GM23248 (cell line): ENCODE results near the gene ZBTB7C. TPM values are rescaled to one million over a fixed set of nuclear protein-coding genes. Genes with fewer than 3 reads are reported as not detected.

Source experiments
- DNase-seq: peaks from one replicate; pipeline ENCODE4 v3.0.0-alpha.2; 2015
- H2AFZ ChIP-seq: fragments of 200-600 bp; sonication (generic); 2 replicates; pipeline ENCODE4 v1.6.1; 2016; ENCODE audit warnings: antibody characterized with exemption
- H3F3A ChIP-seq: fragments of 200-600 bp; sonication (generic); 2 replicates; pipeline ENCODE4 v1.6.1; 2016; ENCODE audit warnings: mild to moderate bottlenecking, antibody characterized with exemption, mixed run types; ENCODE audit not compliant: insufficient read depth
- H3K27ac ChIP-seq: fragments of 200-600 bp; sonication (generic); 2 replicates; pipeline ENCODE4 v1.5.1; 2016; ENCODE audit warnings: mild to moderate bottlenecking
- H3K27me3 ChIP-seq: fragments of 200-600 bp; sonication (generic); replicated peaks from 2 replicates; pipeline ENCODE4 v1.6.1; 2016; ENCODE audit warnings: mild to moderate bottlenecking; ENCODE audit not compliant: insufficient read depth
- H3K36me3 ChIP-seq: fragments of 200-600 bp; sonication (generic); 2 replicates; pipeline ENCODE4 v1.6.1; 2016; ENCODE audit warnings: low read depth, mild to moderate bottlenecking
- H3K4me1 ChIP-seq: fragments of 200-600 bp; sonication (generic); 2 replicates; pipeline ENCODE4 v1.6.1; 2016; ENCODE audit warnings: mild to moderate bottlenecking; ENCODE audit not compliant: insufficient read depth
- H3K4me2 ChIP-seq: fragments of 200-600 bp; sonication (generic); one replicate; pipeline ENCODE4 v1.6.1; 2016; ENCODE audit warnings: mild to moderate bottlenecking; ENCODE audit not compliant: unreplicated experiment
- H3K4me3 ChIP-seq: fragments of 200-600 bp; sonication (generic); 2 replicates; pipeline ENCODE4 v1.5.1; 2016; ENCODE audit warnings: mild to moderate bottlenecking
- H3K79me2 ChIP-seq: fragments of 200-600 bp; sonication (generic); 2 replicates; pipeline ENCODE4 v1.6.1; 2016; ENCODE audit warnings: mild to moderate bottlenecking; ENCODE audit not compliant: insufficient read depth
- H3K9ac ChIP-seq: fragments of 200-600 bp; sonication (generic); 2 replicates; pipeline ENCODE4 v1.6.1; 2016; ENCODE audit warnings: mild to moderate bottlenecking
- H3K9me2 ChIP-seq: fragments of 200-600 bp; sonication (generic); 2 replicates; pipeline ENCODE4 v1.6.1; 2016; ENCODE audit warnings: mixed run types, mild to moderate bottlenecking, moderate library complexity; ENCODE audit not compliant: insufficient read depth
- H3K9me3 ChIP-seq: fragments of 200-600 bp; sonication (generic); one replicate; pipeline ENCODE4 v1.6.1; 2017; ENCODE audit warnings: low read depth
- H4K20me1 ChIP-seq: fragments of 200-600 bp; sonication (generic); 2 replicates; pipeline ENCODE4 v1.6.0; 2016; ENCODE audit not compliant: insufficient read depth
- EZH2 ChIP-seq: fragments of 200-600 bp; sonication (generic); IDR thresholded peaks from 2 replicates; pipeline ENCODE4 v1.6.1; 2018; ENCODE audit warnings: antibody characterized with exemption, mild to moderate bottlenecking; ENCODE audit not compliant: insufficient read depth, poor library complexity, severe bottlenecking
- EZH2phosphoT487 ChIP-seq: fragments of 200-600 bp; sonication (generic); IDR thresholded peaks from 2 replicates; pipeline ENCODE4 v1.6.1; 2018; ENCODE audit warnings: antibody characterized with exemption, moderate library complexity, mild to moderate bottlenecking, low read depth; ENCODE audit not compliant: insufficient read depth
- WGBS, 2 experiments: methylation state at CpG; one replicate each; pipeline ENCODE4 v1.1.6; 2015 to 2017; ENCODE audit warnings: low lambda C conversion rate in 2 of 2, low coverage in 1 of 2; ENCODE audit errors: missing lambda C conversion rate in 2 of 2; 5-methylcytosine and 5-hydroxymethylcytosine counted together
- in situ Hi-C: fragments of 300-500 bp; cut with MboI; formaldehyde crosslinking; loops from 2 replicates; pipeline ENCODE4 v1.15.0; 2020
- polyA plus RNA-seq: library from polyadenylated mRNA; unstranded; fragments of >200 nt; fragmentation: Nextera tagmentation; extraction: Ambion mirVana; gene quantifications from 2 replicates; pipeline ENCODE4 v1.2.1, GENCODE V29; 2016
- total RNA-seq: library from RNA; depleted of rRNA; stranded (reverse); fragments of >200 nt; shearing (Covaris generic); gene quantifications from 2 replicates; pipeline ENCODE4 v1.2.3, GENCODE V29; 2014

Gene ZBTB7C
- total and polyA plus RNA-seq, 2 experiments from 2014 or later: not detected

- no peak overlapping the region for H3K4me2 ChIP-seq
- TF ChIP-seq EZH2: no peak
- no peak for TF ChIP-seq EZH2phosphoT487
- H3K27me3 ChIP-seq: peaks cover 14% of the 10 kb centered on the region; the same call in 1 of the 2 replicates
- no peak overlapping the region for H3K9ac ChIP-seq
- no peak for DNase-seq
- H3K9me2 ChIP-seq: no peaks in the 10 kb centered on the region; the same call in 1 of the 2 replicates
- H3K36me3 ChIP-seq: no peaks in the 10 kb centered on the region
- no peaks in the 10 kb centered on the region for H3K4me1 ChIP-seq
- no peak overlapping the region for H3K27ac ChIP-seq
- no peaks in the 10 kb centered on the region for H3K79me2 ChIP-seq
- H3K4me3 ChIP-seq: no peak overlapping the region
- WGBS, 2 experiments: 84 to 86% methylated on average over 5 of the region's 5 CpGs
- in situ Hi-C loops: no loop called here
- no peaks in the 10 kb centered on the region for H3K9me3 ChIP-seq
- H3F3A ChIP-seq: no peaks in the 10 kb centered on the region
- H2AFZ ChIP-seq: no peak overlapping the region
- H4K20me1 ChIP-seq: no peaks in the 10 kb centered on the region
These were observed 45.0 kb downstream of the ZBTB7C start for GRCh38 chr18:48364146-48364545.

GRCh38 chr18:48363175-48363574 lies 46.0 kb downstream of the ZBTB7C start:
- no peaks in the 10 kb centered on the region for H3F3A ChIP-seq
- no peak overlapping the region for H3K4me2 ChIP-seq
- no peak overlapping the region for H3K27ac ChIP-seq
- H3K9ac ChIP-seq: no peak overlapping the region
- no peak for DNase-seq
- no peak overlapping the region for H3K4me3 ChIP-seq
- H3K9me2 ChIP-seq: no peaks in the 10 kb centered on the region
- H3K4me1 ChIP-seq: no peaks in the 10 kb centered on the region
- 21 to 23% methylated on average over 3 of the region's 3 CpGs for WGBS, 2 experiments
- no peak for TF ChIP-seq EZH2phosphoT487
- no peak for TF ChIP-seq EZH2
- no peaks in the 10 kb centered on the region for H3K36me3 ChIP-seq
- in situ Hi-C loops: no loop called here
- H3K27me3 ChIP-seq: peaks cover 10% of the 10 kb centered on the region; the same call in 1 of the 2 replicates
- no peak overlapping the region for H2AFZ ChIP-seq
- H4K20me1 ChIP-seq: no peaks in the 10 kb centered on the region
- no peaks in the 10 kb centered on the region for H3K9me3 ChIP-seq
- no peaks in the 10 kb centered on the region for H3K79me2 ChIP-seq

DNA sequence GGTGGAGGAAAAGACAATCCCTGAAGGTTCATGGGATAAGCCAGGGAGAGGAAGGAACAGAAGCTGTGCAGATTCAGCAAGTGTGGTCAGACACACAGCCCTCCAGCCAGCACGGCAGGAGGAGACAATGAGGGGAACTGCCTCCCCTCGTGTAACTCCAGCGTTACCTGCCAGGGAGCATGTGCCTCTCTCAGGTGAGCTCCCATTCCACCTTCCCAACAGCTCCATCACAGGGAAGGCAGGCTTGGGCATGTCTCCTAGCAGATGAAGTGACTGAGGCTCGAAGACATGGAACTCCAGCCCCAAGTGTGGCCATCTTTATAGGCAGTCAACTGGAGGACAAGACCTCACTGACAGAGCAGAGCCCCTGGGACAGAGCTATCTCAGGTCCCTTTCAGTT lies 47.4 kb downstream of the ZBTB7C start:
- H3K27me3 ChIP-seq: peaks cover 10% of the 10 kb centered on the region; the same call in 1 of the 2 replicates
- no peaks in the 10 kb centered on the region for H3K9me2 ChIP-seq
- H3K36me3 ChIP-seq: no peaks in the 10 kb centered on the region
- H2AFZ ChIP-seq: no peak overlapping the region
- in situ Hi-C loops: no loop called here
- 47 to 71% methylated on average over 4 of the region's 4 CpGs for WGBS, 2 experiments
- H4K20me1 ChIP-seq: no peaks in the 10 kb centered on the region
- DNase-seq: no peak
- no peaks in the 10 kb centered on the region for H3K9me3 ChIP-seq
- no peaks in the 10 kb centered on the region for H3F3A ChIP-seq
- H3K4me2 ChIP-seq: no peak overlapping the region
- H3K4me1 ChIP-seq: no peaks in the 10 kb centered on the region
- no peaks in the 10 kb centered on the region for H3K79me2 ChIP-seq
- no peak overlapping the region for H3K27ac ChIP-seq
- no peak overlapping the region for H3K9ac ChIP-seq
- H3K4me3 ChIP-seq: no peak overlapping the region
- TF ChIP-seq EZH2: no peak
- no peak for TF ChIP-seq EZH2phosphoT487

GRCh38 chr18:48360376-48361021 lies 48.7 kb downstream of the ZBTB7C start:
- no peaks in the 10 kb centered on the region for H3K9me3 ChIP-seq
- TF ChIP-seq EZH2 (no peak), EZH2phosphoT487 (no peak)
- H3K36me3 ChIP-seq: no peaks in the 10 kb centered on the region
- H3K9me2 ChIP-seq: no peaks in the 10 kb centered on the region
- no peak overlapping the region for H2AFZ ChIP-seq
- no peak overlapping the region for H3K9ac ChIP-seq
- H3K4me2 ChIP-seq: no peak overlapping the region
- H4K20me1 ChIP-seq: no peaks in the 10 kb centered on the region
- no peak overlapping the region for H3K4me3 ChIP-seq
- H3K79me2 ChIP-seq: no peaks in the 10 kb centered on the region
- DNase-seq: no peak
- in situ Hi-C loops: no loop called here
- H3K27ac ChIP-seq: no peak overlapping the region
- H3K27me3 ChIP-seq: peaks cover 13% of the 10 kb centered on the region
- H3F3A ChIP-seq: no peaks in the 10 kb centered on the region
- 62 to 67% methylated on average over 9 of the region's 9 CpGs for WGBS, 2 experiments
- H3K4me1 ChIP-seq: no peaks in the 10 kb centered on the region

- in situ Hi-C loops: no loop called here
- no peaks in the 10 kb centered on the region for H3K79me2 ChIP-seq
These were observed 49.6 kb downstream of the ZBTB7C start for GRCh38 chr18:48359626-48360025.

More at GRCh38 chr18:48359626-48360025, 49.6 kb downstream of the ZBTB7C start:
- Histone ChIP-seq H3F3A (no peaks in the 10 kb centered on the region), H3K4me1 (no peaks in the 10 kb centered on the region), H2AFZ (no peak overlapping the region), H3K9me2 (no peaks in the 10 kb centered on the region), H3K4me2 (no peak overlapping the region), H4K20me1 (no peaks in the 10 kb centered on the region), H3K9ac (no peak overlapping the region), H3K4me3 (no peak overlapping the region), H3K36me3 (no peaks in the 10 kb centered on the region), H3K27ac (no peak overlapping the region), H3K27me3 (peaks cover 21% of the 10 kb centered on the region), H3K9me3 (no peaks in the 10 kb centered on the region)
- 43 to 56% methylated on average over 3 of the region's 3 CpGs for WGBS, 2 experiments
- no peak for TF ChIP-seq EZH2
- TF ChIP-seq EZH2phosphoT487: no peak
- DNase-seq: no peak
